ENCODE results near the gene EPHB1.

GRCh38 chr3:134959516-134959915, 164.5 kb downstream of the EPHB1 start:
- TF ChIP-seq GATA2 (IDR thresholded peaks at IDR 0.05; ENCODE audit: low read depth, low read length) (no peak), GATA3 (IDR thresholded peaks at IDR 0.05; ENCODE audit: low read depth, low read length) (no peak)

Measured in SH-SY5Y (cell line).